ENCODE results near the gene SNTN. TPM values are rescaled to one million over a fixed set of nuclear protein-coding genes. Genes with fewer than 3 reads are reported as not detected.
"Not testable (repeated sequence)": the region's sequence is repeated elsewhere in the genome, so short reads cannot be mapped to it uniquely, and the experiment has no call there.

Gene SNTN
- total RNA-seq, 1 experiment from 2014 or later: not detected

DNA sequence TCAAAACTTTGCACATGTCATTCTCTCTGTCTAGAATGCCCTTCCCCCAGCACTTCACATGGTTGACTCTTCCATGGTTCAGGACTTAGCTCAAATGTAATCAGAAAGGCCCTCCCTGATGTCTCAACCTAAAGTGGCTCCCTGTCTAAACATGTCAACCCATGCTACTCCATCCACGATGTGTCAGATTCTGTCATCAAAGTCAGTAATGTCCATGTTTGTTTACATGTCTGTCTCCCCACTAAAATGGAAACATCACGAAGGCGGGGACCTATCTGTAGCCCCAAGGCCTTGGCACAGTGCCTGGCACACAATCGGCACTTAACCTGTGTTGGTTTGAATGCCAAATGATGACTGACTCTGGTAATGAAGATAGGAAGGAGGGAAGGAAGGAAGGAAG lies 20.8 kb upstream of the SNTN start:
- Histone ChIP-seq H3K4me3 (ENCODE audit: low read length) (no peak overlapping the region), H3K27me3 (ENCODE audit: low read length) (no peaks in the 10 kb centered on the region), H4K20me1 (ENCODE audit: insufficient read depth, low read depth, low read length) (no peaks in the 10 kb centered on the region), H3K27ac (ENCODE audit: low read length) (no peak overlapping the region), H3K36me3 (ENCODE audit: insufficient read depth, low read length) (no peaks in the 10 kb centered on the region), H3K79me2 (ENCODE audit: low read length) (no peaks in the 10 kb centered on the region), H3K9me2 (replicated peaks; ENCODE audit: insufficient read depth, low read length) (no peaks in the 10 kb centered on the region), H3K4me2 (ENCODE audit: low read depth, low read length, poor library complexity, severe bottlenecking) (no peak overlapping the region), H3K9ac (ENCODE audit: low read length) (no peak overlapping the region), H3K9me3 (ENCODE audit: low read length) (no peaks in the 10 kb centered on the region), H3K4me1 (ENCODE audit: low read length) (no peaks in the 10 kb centered on the region), H2AFZ (ENCODE audit: low read length) (no peak overlapping the region)
- DNase-seq: no peak

DNA sequence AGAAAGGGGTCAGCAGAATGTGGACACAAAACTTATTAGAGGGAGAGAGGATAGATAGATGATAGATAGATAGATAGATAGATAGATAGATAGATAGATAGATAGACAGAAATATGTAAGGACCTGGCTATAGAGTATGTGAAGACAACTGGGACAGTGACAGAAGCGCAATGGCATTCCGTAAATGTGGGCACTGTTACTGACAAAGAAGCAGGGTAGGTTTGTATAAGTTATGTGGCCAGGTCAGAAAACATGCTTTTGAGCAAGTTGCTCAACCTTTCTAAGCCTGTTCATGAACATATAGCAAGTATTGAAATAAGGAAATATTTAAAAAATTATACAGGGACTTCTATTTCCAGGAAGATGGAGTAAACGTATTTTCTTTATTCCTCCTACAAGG lies 17.3 kb upstream of the SNTN start:
- DNase-seq: no peak
- Histone ChIP-seq H3K9ac (ENCODE audit: low read length) (no peak overlapping the region), H3K4me1 (ENCODE audit: low read length) (no peaks in the 10 kb centered on the region), H3K4me2 (ENCODE audit: low read depth, low read length, poor library complexity, severe bottlenecking) (no peak overlapping the region), H3K9me3 (ENCODE audit: low read length) (no peaks in the 10 kb centered on the region), H3K9me2 (replicated peaks; ENCODE audit: insufficient read depth, low read length) (no peaks in the 10 kb centered on the region), H3K79me2 (ENCODE audit: low read length) (no peaks in the 10 kb centered on the region), H3K4me3 (ENCODE audit: low read length) (no peak overlapping the region), H2AFZ (ENCODE audit: low read length) (no peak overlapping the region), H3K36me3 (ENCODE audit: insufficient read depth, low read length) (no peaks in the 10 kb centered on the region), H3K27ac (ENCODE audit: low read length) (no peak overlapping the region), H3K27me3 (ENCODE audit: low read length) (no peaks in the 10 kb centered on the region), H4K20me1 (ENCODE audit: insufficient read depth, low read depth, low read length) (no peaks in the 10 kb centered on the region)

DNA sequence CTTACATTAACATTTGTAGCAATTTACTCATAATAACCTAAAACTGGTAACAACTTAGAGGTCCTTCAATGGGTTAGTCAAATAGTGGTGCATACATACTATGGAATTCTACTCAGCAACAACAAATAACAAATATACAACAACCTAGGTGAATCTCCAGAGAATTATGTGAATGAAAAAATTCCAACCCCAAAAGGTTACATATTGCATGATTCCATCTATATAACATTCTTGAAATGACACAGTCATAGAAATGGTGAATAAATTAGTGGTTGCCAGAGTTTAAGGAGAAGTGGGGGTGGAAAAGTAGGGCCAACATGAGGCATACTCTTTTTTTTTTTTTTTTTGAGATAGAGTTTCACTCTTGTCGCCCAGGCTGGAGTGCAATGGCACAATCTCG lies 12.7 kb upstream of the SNTN start:
- H3K4me2 ChIP-seq (ENCODE audit: low read depth, low read length, poor library complexity, severe bottlenecking): no peak overlapping the region
- no peak overlapping the region for H3K27ac ChIP-seq (ENCODE audit: low read length)
- H3K4me1 ChIP-seq (ENCODE audit: low read length): no peaks in the 10 kb centered on the region
- no peak for DNase-seq
- H3K4me3 ChIP-seq (ENCODE audit: low read length): no peak overlapping the region
- H3K79me2 ChIP-seq (ENCODE audit: low read length): no peaks in the 10 kb centered on the region
- H3K9me2 ChIP-seq (replicated peaks; ENCODE audit: insufficient read depth, low read length): no peaks in the 10 kb centered on the region
- H2AFZ ChIP-seq (ENCODE audit: low read length): no peak overlapping the region
- no peak overlapping the region for H3K9ac ChIP-seq (ENCODE audit: low read length)
- no peaks in the 10 kb centered on the region for H3K9me3 ChIP-seq (ENCODE audit: low read length)
- H3K27me3 ChIP-seq (ENCODE audit: low read length): no peaks in the 10 kb centered on the region
- no peaks in the 10 kb centered on the region for H3K36me3 ChIP-seq (ENCODE audit: insufficient read depth, low read length)
- H4K20me1 ChIP-seq (ENCODE audit: insufficient read depth, low read depth, low read length): no peaks in the 10 kb centered on the region

DNA sequence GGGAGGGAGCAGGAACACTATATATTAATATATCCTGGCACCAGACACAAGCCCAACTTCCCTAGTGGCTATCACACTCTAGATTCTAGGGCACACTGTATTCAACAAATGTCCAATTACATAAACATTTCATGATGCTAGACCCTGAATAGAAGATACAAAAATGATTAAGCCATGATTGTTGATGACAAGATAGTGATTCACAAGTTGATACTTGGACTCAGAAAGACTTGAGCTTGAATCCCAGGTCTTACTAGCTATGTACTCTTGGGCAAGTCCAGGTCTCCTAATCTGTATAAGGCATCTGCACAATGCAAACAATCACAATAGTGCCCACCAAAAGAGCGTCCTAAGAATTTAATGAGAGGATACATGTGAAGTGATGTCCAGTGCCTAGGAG lies 10.0 kb upstream of the SNTN start:
- no peaks in the 10 kb centered on the region for H3K9me3 ChIP-seq (ENCODE audit: low read length)
- no peaks in the 10 kb centered on the region for H3K4me1 ChIP-seq (ENCODE audit: low read length)
- H3K36me3 ChIP-seq (ENCODE audit: insufficient read depth, low read length): no peaks in the 10 kb centered on the region
- no peak for DNase-seq
- H3K4me3 ChIP-seq (ENCODE audit: low read length): no peak overlapping the region
- no peak overlapping the region for H3K9ac ChIP-seq (ENCODE audit: low read length)
- no peaks in the 10 kb centered on the region for H3K79me2 ChIP-seq (ENCODE audit: low read length)
- H3K27me3 ChIP-seq (ENCODE audit: low read length): no peaks in the 10 kb centered on the region
- H3K9me2 ChIP-seq (replicated peaks; ENCODE audit: insufficient read depth, low read length): no peaks in the 10 kb centered on the region
- H3K4me2 ChIP-seq (ENCODE audit: low read depth, low read length, poor library complexity, severe bottlenecking): no peak overlapping the region
- H3K27ac ChIP-seq (ENCODE audit: low read length): no peak overlapping the region
- H4K20me1 ChIP-seq (ENCODE audit: insufficient read depth, low read depth, low read length): no peaks in the 10 kb centered on the region
- H2AFZ ChIP-seq (ENCODE audit: low read length): no peak overlapping the region

DNA sequence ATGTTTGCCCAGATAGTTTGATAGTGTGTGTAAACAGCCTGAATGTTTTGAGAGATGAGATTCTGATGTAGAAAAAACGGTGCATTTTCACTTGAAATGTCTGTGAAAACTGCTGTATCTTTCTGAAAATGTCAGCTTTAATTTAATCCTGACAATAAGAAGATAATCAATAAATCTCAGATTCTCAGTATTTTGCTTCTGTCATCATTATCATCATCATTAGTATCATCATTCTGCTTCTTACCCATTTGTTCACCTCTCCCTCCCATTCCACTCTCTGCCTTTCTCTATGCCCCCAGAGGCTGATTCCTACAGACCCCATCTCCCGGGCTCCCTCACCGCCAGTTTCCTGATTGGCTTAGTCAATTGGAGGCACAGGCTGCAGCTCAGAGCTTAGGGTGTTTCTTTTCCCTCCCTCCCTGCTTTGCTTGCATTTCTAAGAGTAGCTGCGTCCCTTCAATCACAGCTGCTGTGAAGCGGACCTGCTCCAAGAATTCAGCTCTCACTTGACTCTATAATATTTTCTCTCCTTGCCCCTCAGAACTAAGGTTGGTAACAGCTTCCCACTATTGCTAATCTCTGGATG lies 8.2 kb upstream of the SNTN start:
- Histone ChIP-seq H3K36me3 (ENCODE audit: insufficient read depth, low read length) (no peaks in the 10 kb centered on the region), H3K27me3 (ENCODE audit: low read length) (no peaks in the 10 kb centered on the region), H3K4me3 (ENCODE audit: low read length) (no peak overlapping the region), H3K9ac (ENCODE audit: low read length) (no peak overlapping the region), H3K9me3 (ENCODE audit: low read length) (no peaks in the 10 kb centered on the region), H3K4me1 (ENCODE audit: low read length) (no peaks in the 10 kb centered on the region), H3K4me2 (ENCODE audit: low read depth, low read length, poor library complexity, severe bottlenecking) (no peak overlapping the region), H4K20me1 (ENCODE audit: insufficient read depth, low read depth, low read length) (no peaks in the 10 kb centered on the region), H3K9me2 (replicated peaks; ENCODE audit: insufficient read depth, low read length) (no peaks in the 10 kb centered on the region), H3K27ac (ENCODE audit: low read length) (no peak overlapping the region), H2AFZ (ENCODE audit: low read length) (no peak overlapping the region), H3K79me2 (ENCODE audit: low read length) (no peaks in the 10 kb centered on the region)
- DNase-seq: no peak

DNA sequence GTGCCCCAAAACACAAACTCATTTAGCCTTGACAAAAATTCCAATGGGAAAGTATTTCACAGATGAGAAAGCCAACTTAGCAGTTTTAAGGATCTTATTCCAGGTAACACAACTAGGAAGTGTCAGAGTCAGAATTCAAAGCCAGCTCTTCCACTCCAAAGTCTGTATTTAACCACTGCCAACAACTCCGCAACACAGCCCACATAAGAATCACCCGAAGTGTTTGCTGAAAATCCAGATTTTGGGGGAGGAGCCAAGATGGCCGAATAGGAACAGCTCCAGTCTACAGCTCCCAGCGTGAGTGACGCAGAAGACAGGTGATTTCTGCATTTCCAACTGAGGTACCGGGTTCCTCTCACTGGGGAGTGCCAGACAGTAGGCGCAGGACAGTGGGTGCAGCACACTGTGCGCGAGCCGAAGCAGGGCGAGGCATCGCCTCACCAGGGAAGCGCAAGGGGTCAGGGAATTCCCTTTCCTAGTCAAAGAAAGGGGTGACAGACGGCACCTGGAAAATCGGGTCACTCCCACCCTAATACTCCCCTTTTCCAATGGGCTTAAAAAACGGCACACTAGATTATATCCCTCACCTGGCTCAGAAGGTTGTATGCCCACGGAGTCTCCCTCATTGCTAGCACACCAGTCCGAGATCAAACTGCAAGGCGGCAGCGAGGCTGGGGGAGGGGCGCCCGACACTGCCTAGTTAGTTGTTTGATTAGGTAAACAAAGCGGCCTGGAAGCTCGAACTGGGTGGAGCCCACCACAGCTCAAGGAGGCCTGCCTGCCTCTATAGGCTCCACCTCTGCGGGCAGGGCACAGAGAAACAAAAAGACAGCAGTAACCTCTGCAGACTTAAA lies 7.3 kb upstream of the SNTN start:
- not testable (repeated sequence) for H3K9ac ChIP-seq (ENCODE audit: low read length); H3K9me3 ChIP-seq (ENCODE audit: low read length); H3K4me2 ChIP-seq (ENCODE audit: low read depth, low read length, poor library complexity, severe bottlenecking); H3K9me2 ChIP-seq (replicated peaks; ENCODE audit: insufficient read depth, low read length); H4K20me1 ChIP-seq (ENCODE audit: insufficient read depth, low read depth, low read length); H3K27ac ChIP-seq (ENCODE audit: low read length); H3K36me3 ChIP-seq (ENCODE audit: insufficient read depth, low read length); H3K4me1 ChIP-seq (ENCODE audit: low read length); H3K79me2 ChIP-seq (ENCODE audit: low read length); H3K27me3 ChIP-seq (ENCODE audit: low read length); DNase-seq; H2AFZ ChIP-seq (ENCODE audit: low read length); H3K4me3 ChIP-seq (ENCODE audit: low read length)

DNA sequence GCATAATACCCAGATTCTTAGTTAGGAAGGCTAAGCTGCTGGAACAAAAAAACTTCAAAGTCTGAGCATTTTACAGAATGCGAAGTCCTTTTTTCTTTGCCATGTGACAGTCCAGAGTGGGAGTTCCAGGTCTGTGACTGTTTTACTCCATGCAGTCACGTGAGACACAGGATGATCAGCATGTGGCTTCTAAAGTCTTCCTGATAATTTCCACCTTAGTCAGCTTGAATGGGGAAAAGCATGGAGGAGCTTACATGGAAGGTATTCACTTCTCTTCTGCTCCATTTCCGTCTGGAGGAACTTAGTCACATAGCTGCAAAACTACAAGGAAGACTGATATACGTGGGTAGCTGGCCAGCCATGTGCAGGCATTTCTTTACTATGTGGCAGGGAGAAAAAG lies 1.7 kb downstream of the SNTN start:
- Histone ChIP-seq H3K9ac (ENCODE audit: low read length) (no peak overlapping the region), H3K4me1 (ENCODE audit: low read length) (no peaks in the 10 kb centered on the region), H3K4me2 (ENCODE audit: low read depth, low read length, poor library complexity, severe bottlenecking) (no peak overlapping the region), H3K9me3 (ENCODE audit: low read length) (no peaks in the 10 kb centered on the region), H2AFZ (ENCODE audit: low read length) (no peak overlapping the region), H3K27me3 (ENCODE audit: low read length) (no peaks in the 10 kb centered on the region), H3K27ac (ENCODE audit: low read length) (no peak overlapping the region), H3K79me2 (ENCODE audit: low read length) (no peaks in the 10 kb centered on the region), H3K4me3 (ENCODE audit: low read length) (no peak overlapping the region), H4K20me1 (ENCODE audit: insufficient read depth, low read depth, low read length) (no peaks in the 10 kb centered on the region), H3K36me3 (ENCODE audit: insufficient read depth, low read length) (no peaks in the 10 kb centered on the region), H3K9me2 (replicated peaks; ENCODE audit: insufficient read depth, low read length) (no peaks in the 10 kb centered on the region)
- no peak for DNase-seq

DNA sequence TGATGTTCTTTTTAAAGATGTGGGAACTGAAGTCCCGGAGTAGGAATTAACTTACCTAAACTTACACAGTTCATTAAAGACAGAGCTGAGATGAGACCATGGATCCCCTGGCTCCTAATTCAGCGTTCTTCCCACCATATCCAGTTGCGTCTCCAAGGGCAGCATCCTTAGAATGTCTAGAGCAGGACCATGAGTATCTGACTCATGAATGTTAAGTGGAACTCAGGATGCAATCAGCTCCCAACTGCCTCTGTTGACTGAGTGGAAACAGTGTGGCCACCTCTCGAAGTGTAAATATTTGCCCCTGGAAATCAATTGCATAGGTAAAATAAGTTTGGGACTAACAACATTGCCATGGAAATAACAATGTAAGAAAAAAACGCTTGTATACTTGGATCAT lies 2.5 kb downstream of the SNTN start:
- no peak overlapping the region for H3K4me3 ChIP-seq (ENCODE audit: low read length)
- no peak overlapping the region for H3K9ac ChIP-seq (ENCODE audit: low read length)
- no peaks in the 10 kb centered on the region for H3K4me1 ChIP-seq (ENCODE audit: low read length)
- no peaks in the 10 kb centered on the region for H3K27me3 ChIP-seq (ENCODE audit: low read length)
- no peaks in the 10 kb centered on the region for H3K9me3 ChIP-seq (ENCODE audit: low read length)
- no peak overlapping the region for H3K27ac ChIP-seq (ENCODE audit: low read length)
- no peaks in the 10 kb centered on the region for H4K20me1 ChIP-seq (ENCODE audit: insufficient read depth, low read depth, low read length)
- H3K36me3 ChIP-seq (ENCODE audit: insufficient read depth, low read length): no peaks in the 10 kb centered on the region
- no peak overlapping the region for H3K4me2 ChIP-seq (ENCODE audit: low read depth, low read length, poor library complexity, severe bottlenecking)
- no peaks in the 10 kb centered on the region for H3K79me2 ChIP-seq (ENCODE audit: low read length)
- DNase-seq: no peak
- no peaks in the 10 kb centered on the region for H3K9me2 ChIP-seq (replicated peaks; ENCODE audit: insufficient read depth, low read length)
- H2AFZ ChIP-seq (ENCODE audit: low read length): no peak overlapping the region

All from Karpas-422 (cell line).